ENCODE data around the gene ZFP2. TPM values are rescaled to one million over a fixed set of nuclear protein-coding genes. Genes with fewer than 3 reads are reported as not detected.
"Not testable (repeated sequence)": the region's sequence is repeated elsewhere in the genome, so short reads cannot be mapped to it uniquely, and the experiment has no call there.

ZFP2 gene
- total RNA-seq: 0.24 and 0.32 TPM in 2 replicates

GRCh38 chr5:178895615-178896571, at the start of gene ZFP2:
Gene ZFP2 (plus strand): TSS chr5:178895913. CDS start chr5:178931314, 35,401 bp downstream.
- intact Hi-C loops (cut with micrococcal nuclease): no loop called here

- intact Hi-C loops (cut with micrococcal nuclease): no loop called here
Measured at GRCh38 chr5:178849316-178849715, 46.4 kb upstream of the ZFP2 start.

- intact Hi-C loops (cut with micrococcal nuclease): no loop called here
Measured at GRCh38 chr5:178851951-178852350, 43.8 kb upstream of the ZFP2 start.

GRCh38 chr5:178854284-178854683, 41.4 kb upstream of the ZFP2 start:
- intact Hi-C loops (cut with micrococcal nuclease): no loop called here

- intact Hi-C loops (cut with micrococcal nuclease): loop anchor here (1.0 to 5.0 kb wide), 7 partner anchors 130 to 697 kb away; partner anchors contain the start of genes CLK4, PHYKPL, ZNF354A and ZNF354C
Measured at GRCh38 chr5:178859625-178860521, 35.8 kb upstream of the ZFP2 start, which contains the start of gene ZNF354B. Gene ZNF354B (plus strand): TSS chr5:178859953. CDS start chr5:178861048, 1,095 bp downstream.

GRCh38 chr5:178860615-178861014, 35.1 kb upstream of the ZFP2 start:
- intact Hi-C loops (cut with micrococcal nuclease): loop anchor here (5.0 kb wide), 1 partner anchor 697 kb away; no protein-coding TSS in a partner anchor

- intact Hi-C loops (cut with micrococcal nuclease): loop anchor here (5.0 kb wide), 1 partner anchor 696 kb away; no protein-coding TSS in a partner anchor
Measured at GRCh38 chr5:178861627-178862026, 34.1 kb upstream of the ZFP2 start.

- intact Hi-C loops (cut with micrococcal nuclease): no loop called here
Measured at GRCh38 chr5:178866946-178867345, 28.8 kb upstream of the ZFP2 start.

- intact Hi-C loops (cut with micrococcal nuclease): no loop called here
Measured at GRCh38 chr5:178869577-178869976, 26.1 kb upstream of the ZFP2 start.

- intact Hi-C loops (cut with micrococcal nuclease): no loop called here
Measured at GRCh38 chr5:178870411-178870810, 25.3 kb upstream of the ZFP2 start.

GRCh38 chr5:178872302-178872701, 23.4 kb upstream of the ZFP2 start:
- intact Hi-C loops (cut with micrococcal nuclease): no loop called here

- intact Hi-C loops (cut with micrococcal nuclease): not testable (repeated sequence)
Measured at GRCh38 chr5:178883115-178883694, 12.5 kb upstream of the ZFP2 start.

GRCh38 chr5:178883815-178884430, 11.8 kb upstream of the ZFP2 start:
- intact Hi-C loops (cut with micrococcal nuclease): no loop called here

- intact Hi-C loops (cut with micrococcal nuclease): no loop called here
Measured at GRCh38 chr5:178899289-178899688, 3.6 kb downstream of the ZFP2 start.

GRCh38 chr5:178902849-178903248, 7.1 kb downstream of the ZFP2 start:
- intact Hi-C loops (cut with micrococcal nuclease): no loop called here

- intact Hi-C loops (cut with micrococcal nuclease): no loop called here
Measured at GRCh38 chr5:178931846-178932760, 36.4 kb downstream of the ZFP2 start.

- intact Hi-C loops (cut with micrococcal nuclease): no loop called here
Measured at GRCh38 chr5:178940569-178941360, 45.1 kb downstream of the ZFP2 start, which contains the start of gene ZNF454. Gene ZNF454 (plus strand): TSS chr5:178941198. CDS start chr5:178942792, 1,594 bp downstream.

- intact Hi-C loops (cut with micrococcal nuclease): no loop called here
Measured at GRCh38 chr5:178941361-178941760, 45.6 kb downstream of the ZFP2 start.

Measured in T-helper 1 cell treated with Interleukin-12 subunit alpha and Interleukin-12 subunit beta and Interleukin-4 antibody, amounts not matched to agents 30 ng/mL and 1 ng/mL, for 36 hours (primary cell).